Endodermal cell (in vitro differentiated cells): ENCODE data around the gene FBLN5. TPM values are rescaled to one million over a fixed set of nuclear protein-coding genes. Genes with fewer than 3 reads are reported as not detected.

Experiments used
- DNase-seq: peaks from one replicate; pipeline ENCODE4 v3.0.0-alpha.2; 2017
- H3K27ac ChIP-seq: 2 replicates; pipeline ENCODE4 v1.5.1; 2013; ENCODE audit warnings: mild to moderate bottlenecking, low read depth, low read length, moderate library complexity
- H3K27me3 ChIP-seq: 2 replicates; pipeline ENCODE4 v1.6.1; 2013; ENCODE audit warnings: mild to moderate bottlenecking, low read length, moderate library complexity; ENCODE audit not compliant: insufficient read depth, control insufficient read depth, poor library complexity, severe bottlenecking
- H3K36me3 ChIP-seq: 2 replicates; pipeline ENCODE4 v1.7.0; 2013; ENCODE audit warnings: mild to moderate bottlenecking, low read length, moderate library complexity; ENCODE audit not compliant: control insufficient read depth, insufficient read depth
- H3K4me1 ChIP-seq: one replicate; pipeline ENCODE4 v1.7.0; 2013; ENCODE audit warnings: low read length; ENCODE audit not compliant: control insufficient read depth, insufficient read depth
- H3K4me3 ChIP-seq: 2 replicates; pipeline ENCODE4 v1.5.1; 2013; ENCODE audit warnings: mild to moderate bottlenecking, low read length, moderate library complexity
- H3K9ac ChIP-seq: 2 replicates; pipeline ENCODE4 v1.6.1; 2013; ENCODE audit warnings: mild to moderate bottlenecking, low read length, moderate library complexity; ENCODE audit not compliant: poor library complexity, severe bottlenecking; ENCODE audit errors: extremely low read depth
- H3K9me3 ChIP-seq: 2 replicates; pipeline ENCODE4 v1.6.1; 2013; ENCODE audit warnings: mild to moderate bottlenecking, low read length, moderate library complexity; ENCODE audit not compliant: control insufficient read depth
- H3K27ac Mint-ChIP-seq: 2 replicates; pipeline ENCODE4 v1.8.0; 2020; ENCODE audit warnings: mixed read lengths
- H3K27me3 Mint-ChIP-seq: 2 replicates; pipeline ENCODE4 v1.8.0; 2021; ENCODE audit warnings: mild to moderate bottlenecking, mixed read lengths; ENCODE audit not compliant: insufficient read depth
- H3K36me3 Mint-ChIP-seq: 2 replicates; pipeline ENCODE4 v1.8.0; 2020; ENCODE audit warnings: low read depth, mixed read lengths
- H3K4me1 Mint-ChIP-seq: 2 replicates; pipeline ENCODE4 v1.8.0; 2020; ENCODE audit warnings: mixed read lengths
- H3K4me3 Mint-ChIP-seq: 2 replicates; pipeline ENCODE4 v1.8.0; 2020; ENCODE audit warnings: mild to moderate bottlenecking, moderate library complexity, mixed read lengths
- H3K9me3 Mint-ChIP-seq: 2 replicates; pipeline ENCODE4 v1.8.0; 2020; ENCODE audit warnings: mild to moderate bottlenecking, mixed read lengths
- CTCF ChIP-seq: fragments of 200-600 bp; sonication (generic); conservative IDR thresholded peaks from 2 replicates; pipeline ENCODE4 v1.5.0; 2021; ENCODE audit warnings: antibody characterized with exemption, mild to moderate bottlenecking
- WGBS, 2 experiments: methylation state at CpG; one replicate each; pipeline versions ENCODE4 v1.1.5 to v1.1.7; 2013; ENCODE audit warnings: missing lambda C conversion rate in 2 of 2, mixed read lengths in 1 of 2; ENCODE audit not compliant: insufficient coverage in 1 of 2, insufficient read length in 1 of 2; 5-methylcytosine and 5-hydroxymethylcytosine counted together
- total RNA-seq, 2 donors: library from RNA; stranded (reverse); fragmentation: NEBNext Ultra II Directional in 1 of 2; extraction: Animal tissue kit (Norgen Biotek cat#: 25700) in 1 of 2; gene quantifications; 2 replicates in 1 of 2; 3 replicates in 1 of 2; pipeline ENCODE4 v1.2.1, GENCODE V29; 2021

The FBLN5 gene
- total RNA-seq, 2 donors from 2014 or later = 4.0 to 4.8 TPM

GRCh38 chr14:91831337-91831736 lies 116.2 kb downstream of the FBLN5 start:
- H3K4me3 ChIP-seq = no peak overlapping the region
- H3K4me1 Mint-ChIP-seq = peaks cover 7% of the 10 kb centered on the region
- H3K4me1 ChIP-seq = no peaks in the 10 kb centered on the region

GRCh38 chr14:91830777-91831176 lies 116.7 kb downstream of the FBLN5 start:
- peaks cover 7% of the 10 kb centered on the region for H3K4me1 Mint-ChIP-seq
- no peaks in the 10 kb centered on the region for H3K4me1 ChIP-seq
- peaks cover 14% of the 10 kb centered on the region for H3K27me3 ChIP-seq
- no peak overlapping the region for H3K27ac Mint-ChIP-seq
- H3K9me3 ChIP-seq = peaks cover 5% of the 10 kb centered on the region
- WGBS, 2 experiments = 33 to 46% methylated on average over 1 to 3 of the region's 3 CpGs
- H3K36me3 Mint-ChIP-seq = peaks cover 2% of the 10 kb centered on the region
- no peak for DNase-seq
- no peaks in the 10 kb centered on the region for H3K27me3 Mint-ChIP-seq
- H3K9ac ChIP-seq = no peak overlapping the region
- TF ChIP-seq CTCF = no peak
- H3K4me3 ChIP-seq = no peak overlapping the region
- no peaks in the 10 kb centered on the region for H3K36me3 ChIP-seq
- no peak overlapping the region for H3K4me3 Mint-ChIP-seq
- no peak overlapping the region for H3K27ac ChIP-seq
- H3K9me3 Mint-ChIP-seq = peaks cover 10% of the 10 kb centered on the region

More at GRCh38 chr14:91831337-91831736, 116.2 kb downstream of the FBLN5 start:
- peaks cover 10% of the 10 kb centered on the region for H3K9me3 Mint-ChIP-seq
- Histone ChIP-seq H3K9ac (no peak overlapping the region), H3K36me3 (no peaks in the 10 kb centered on the region), H3K9me3 (peaks cover 5% of the 10 kb centered on the region), H3K27ac (no peak overlapping the region), H3K27me3 (peaks cover 18% of the 10 kb centered on the region)
- no peak for TF ChIP-seq CTCF
- no peak for DNase-seq
- peaks cover 2% of the 10 kb centered on the region for H3K36me3 Mint-ChIP-seq
- no peak overlapping the region for H3K27ac Mint-ChIP-seq
- no peak overlapping the region for H3K4me3 Mint-ChIP-seq
- H3K27me3 Mint-ChIP-seq = no peaks in the 10 kb centered on the region
- WGBS, 2 experiments = 25% methylated on average over 1 of the region's 1 CpG; no CpG with 5 or more reads in 1 of the 2 experiments

GRCh38 chr14:91829511-91829910 lies 118.0 kb downstream of the FBLN5 start:
- Histone ChIP-seq H3K27me3 (peaks cover 1% of the 10 kb centered on the region), H3K4me1 (no peaks in the 10 kb centered on the region), H3K4me3 (no peak overlapping the region), H3K9ac (no peak overlapping the region), H3K9me3 (peaks cover 5% of the 10 kb centered on the region), H3K27ac (no peak overlapping the region), H3K36me3 (no peaks in the 10 kb centered on the region)
- Mint-ChIP-seq H3K27ac (no peak overlapping the region), H3K4me3 (no peak overlapping the region), H3K27me3 (no peaks in the 10 kb centered on the region), H3K4me1 (peaks cover 4% of the 10 kb centered on the region), H3K36me3 (peaks cover 2% of the 10 kb centered on the region), H3K9me3 (peaks cover 10% of the 10 kb centered on the region)
- DNase-seq = no peak
- TF ChIP-seq CTCF = no peak
- WGBS, 2 experiments = 85 to 91% methylated on average over 1 to 2 of the region's 2 CpGs
